HG02938 (cell line): ENCODE measurements around the gene SPATA13.

Experiments
- ATAC-seq: cut with Tn5 transposase; IDR thresholded peaks from one replicate; pipeline ENCODE4 v1.9.1; 2021; ENCODE audit warnings: mild to moderate bottlenecking, moderate library complexity; ENCODE audit not compliant: unreplicated experiment

SPATA13 gene

GRCh38 chr13:24166561-24166960 lies 6.0 kb downstream of the SPATA13 start:
- no peak for ATAC-seq

GRCh38 chr13:24167666-24168391 lies 7.3 kb downstream of the SPATA13 start:
- no peak for ATAC-seq

- no peak for ATAC-seq
These were observed 7.9 kb downstream of the SPATA13 start for GRCh38 chr13:24168392-24168750.

DNA sequence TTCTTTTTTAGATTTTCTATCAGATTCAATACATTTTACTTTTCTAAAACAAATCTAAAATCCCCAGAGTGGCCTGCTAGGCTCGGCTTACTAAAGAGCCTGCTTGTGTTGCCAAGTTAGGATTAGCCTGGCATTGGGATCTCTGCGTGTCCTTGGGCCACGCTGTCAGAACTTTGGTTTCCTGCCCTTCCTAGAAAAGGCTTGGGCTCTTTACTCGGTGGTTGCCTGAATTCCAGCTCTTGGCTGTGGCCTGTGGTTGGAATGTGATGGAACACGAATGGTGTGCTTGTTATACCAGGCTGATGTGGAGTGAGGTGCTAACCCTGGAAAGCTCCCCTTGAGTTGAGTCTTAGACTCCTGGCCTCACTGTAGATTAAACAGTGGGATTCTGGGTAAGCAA lies 8.5 kb downstream of the SPATA13 start:
- no peak for ATAC-seq

DNA sequence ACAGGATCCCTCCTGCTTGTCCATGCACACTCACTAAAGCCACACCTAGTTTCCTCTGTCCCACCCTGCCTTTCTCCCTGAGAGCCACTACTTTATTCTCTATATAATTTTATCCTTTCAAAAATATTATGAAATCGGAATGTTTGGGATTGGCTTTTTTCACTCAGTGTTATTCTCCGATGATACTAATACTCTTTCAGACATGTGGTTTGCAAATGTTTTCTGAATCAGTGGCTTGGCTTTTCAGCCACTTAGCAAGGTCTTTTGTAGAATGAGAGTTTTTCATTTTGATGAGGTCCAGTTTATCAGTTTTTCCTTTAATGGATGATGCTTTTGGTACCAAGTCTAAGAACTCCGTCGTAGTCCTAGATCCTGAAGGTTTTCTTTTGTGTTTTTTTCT lies 11.6 kb downstream of the SPATA13 start:
- no peak for ATAC-seq

GRCh38 chr13:24173795-24174194 lies 13.3 kb downstream of the SPATA13 start:
- no peak for ATAC-seq

GRCh38 chr13:24175847-24176246 lies 15.3 kb downstream of the SPATA13 start:
- ATAC-seq: no peak

- no peak for ATAC-seq
These were observed 16.0 kb downstream of the SPATA13 start for GRCh38 chr13:24176351-24177101.

GRCh38 chr13:24178847-24179485 lies 18.4 kb downstream of the SPATA13 start:
- no peak for ATAC-seq

- no peak for ATAC-seq
These were observed 18.9 kb downstream of the SPATA13 start for GRCh38 chr13:24179486-24179850.

- ATAC-seq: no peak
These were observed 20.3 kb downstream of the SPATA13 start for GRCh38 chr13:24180750-24181377.

DNA sequence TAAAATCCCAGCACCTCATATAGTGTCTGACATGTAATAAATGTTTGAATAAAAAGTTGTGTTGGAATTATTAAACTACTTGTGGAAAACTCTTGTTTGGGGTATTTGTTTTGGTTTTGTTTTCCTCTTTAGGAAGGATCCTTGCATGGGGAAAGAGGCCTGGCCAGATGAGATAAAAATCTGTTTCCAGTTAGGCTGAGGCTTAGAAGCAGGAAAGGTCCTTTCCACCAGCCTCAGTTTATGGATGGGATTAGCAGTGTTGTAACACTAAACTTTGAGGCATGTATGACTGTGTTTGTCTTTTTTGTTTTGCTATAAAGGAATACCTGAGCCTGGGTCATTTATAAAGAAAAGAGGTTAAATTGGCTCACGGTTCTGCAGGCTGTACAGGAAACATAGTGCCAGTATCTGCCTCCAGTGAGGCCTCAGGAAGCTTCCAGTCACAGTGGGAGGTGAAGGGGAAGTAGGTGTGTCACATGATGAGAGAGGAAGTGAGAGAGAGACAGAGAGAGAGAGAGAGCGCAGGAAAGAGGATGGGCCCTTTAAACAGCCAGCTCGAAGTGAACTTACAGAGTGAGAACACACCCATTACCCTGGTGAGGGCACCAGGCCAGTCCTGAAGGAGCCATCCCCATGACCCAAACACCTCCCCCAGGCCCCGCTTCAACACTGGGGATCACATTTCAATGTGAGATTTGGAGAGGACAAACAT lies 21.6 kb downstream of the SPATA13 start:
- ATAC-seq: no peak

GRCh38 chr13:24182703-24183081 lies 22.2 kb downstream of the SPATA13 start:
- ATAC-seq: no peak

DNA sequence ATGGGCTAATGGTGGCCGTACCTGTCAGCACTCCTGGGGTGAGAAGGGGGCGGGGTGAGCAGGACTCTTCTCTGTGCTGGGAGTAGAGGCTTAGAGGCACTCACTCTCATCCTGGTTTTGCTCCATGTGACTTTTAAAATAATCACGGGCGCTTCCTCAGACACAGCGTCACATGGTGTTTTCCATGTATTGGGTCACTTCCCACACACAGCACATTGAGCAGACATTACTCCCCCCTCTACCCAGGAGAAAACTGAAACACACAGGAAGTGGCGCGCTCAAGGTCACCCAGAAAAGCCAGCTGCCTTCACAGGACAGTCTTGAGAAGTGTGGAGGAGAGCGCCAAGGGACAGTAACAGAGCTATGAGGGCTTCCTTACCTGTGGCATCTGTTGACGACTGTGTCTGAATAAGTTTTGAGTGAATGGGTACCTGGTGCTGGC lies 23.2 kb downstream of the SPATA13 start:
- no peak for ATAC-seq

- no peak for ATAC-seq
These were observed 23.8 kb downstream of the SPATA13 start for GRCh38 chr13:24184265-24184841.

GRCh38 chr13:24184882-24185281 lies 24.4 kb downstream of the SPATA13 start:
- ATAC-seq: no peak

DNA sequence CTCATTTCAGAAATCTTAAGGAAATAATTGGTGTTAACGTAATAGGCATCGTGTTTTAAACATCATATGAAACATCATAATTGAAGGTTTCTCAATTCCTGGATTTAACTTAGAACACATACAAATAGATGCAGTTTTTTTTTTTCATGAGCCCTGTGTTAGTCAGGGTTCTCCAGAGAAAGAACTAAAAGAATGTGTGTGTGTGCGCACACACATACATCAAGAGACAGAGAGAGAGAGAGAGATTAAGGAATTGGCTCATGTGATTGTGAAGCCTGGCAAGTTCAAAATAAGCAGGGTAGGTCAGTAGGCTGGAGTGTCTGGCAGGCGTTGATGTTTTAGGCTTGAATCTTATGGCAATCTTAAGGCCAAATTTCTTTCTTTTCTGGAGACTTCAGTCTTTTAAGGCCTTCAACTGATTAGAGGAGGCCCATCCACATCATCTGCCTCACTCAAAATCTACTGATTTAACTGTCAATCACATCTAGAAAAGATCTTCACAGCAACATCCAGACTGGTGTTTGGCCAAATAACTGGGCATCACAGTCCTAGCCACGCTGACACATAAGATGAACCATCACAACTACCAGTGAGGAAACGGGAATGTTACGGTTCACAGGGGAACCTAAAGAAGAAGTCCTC lies 25.2 kb downstream of the SPATA13 start:
- ATAC-seq: no peak

- no peak for ATAC-seq
These were observed 26.7 kb downstream of the SPATA13 start for GRCh38 chr13:24187185-24187584.

GRCh38 chr13:24192057-24192810 lies 31.7 kb downstream of the SPATA13 start:
- no peak for ATAC-seq

DNA sequence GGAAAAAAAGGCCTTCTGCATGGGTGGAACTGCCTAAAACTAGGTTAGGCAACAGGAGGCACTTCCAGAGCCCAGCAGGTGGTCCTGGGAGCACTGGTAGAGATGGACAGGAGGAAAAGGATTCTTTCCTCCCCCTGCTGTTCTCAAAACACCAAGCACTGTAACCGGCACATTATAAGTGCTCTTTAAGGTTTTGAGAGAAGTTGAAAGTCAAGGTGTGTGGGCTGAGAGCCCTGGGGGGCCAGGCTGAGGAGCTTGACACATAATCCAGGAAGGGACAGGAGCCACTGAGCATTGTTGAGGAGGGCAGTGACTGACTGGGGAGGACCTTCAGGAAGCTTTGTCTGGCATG lies 32.3 kb downstream of the SPATA13 start:
- no peak for ATAC-seq
